ENCODE measurements around the gene TMEM8B. TPM values are rescaled to one million over a fixed set of nuclear protein-coding genes. Genes with fewer than 3 reads are reported as not detected.

The TMEM8B gene
- total and polyA plus RNA-seq, 8 donors = 6.4 to 30.7 (median 26.4) TPM

DNA sequence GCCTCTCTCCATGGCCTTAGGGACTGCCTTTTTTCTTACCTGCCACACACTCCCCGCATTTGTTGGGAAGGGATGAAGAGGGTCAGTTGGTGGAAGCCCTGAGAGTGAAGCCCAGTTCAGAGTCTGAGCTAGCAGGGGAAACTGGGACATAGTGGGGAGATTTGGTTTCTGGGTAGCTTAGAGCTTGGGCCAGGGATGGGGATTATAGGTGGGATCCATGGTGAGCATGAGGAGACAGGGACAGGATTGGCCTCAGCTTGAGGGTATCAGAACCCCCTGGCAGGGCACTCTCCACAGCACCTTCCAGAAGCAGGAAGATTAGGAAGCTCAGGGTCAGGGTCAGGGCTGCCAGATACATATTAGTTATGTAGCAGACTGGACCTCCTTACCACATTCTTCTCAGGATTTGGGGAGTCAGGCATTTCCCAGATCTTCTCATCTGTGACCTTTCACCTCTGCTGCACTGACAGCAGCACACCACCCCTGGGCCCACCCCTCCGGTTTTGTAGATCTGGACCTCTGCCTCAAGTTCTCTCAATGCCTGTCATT is 23.3 kb downstream of the TMEM8B start:
- Histone ChIP-seq H3K27ac (no peak overlapping the region), H3K9me3 (no peaks in the 10 kb centered on the region), H3K4me1 (peaks cover 0 to 3% of the 10 kb centered on the region in 2 donors), H3K36me3 (no peaks in the 10 kb centered on the region), H3K27me3 (peaks cover 0 to 82% of the 10 kb centered on the region in 2 donors), H3K4me3 (no peak overlapping the region)
- intact Hi-C loops (cut with DNase I) = no loop called here
- TF ChIP-seq, protein P1, sequence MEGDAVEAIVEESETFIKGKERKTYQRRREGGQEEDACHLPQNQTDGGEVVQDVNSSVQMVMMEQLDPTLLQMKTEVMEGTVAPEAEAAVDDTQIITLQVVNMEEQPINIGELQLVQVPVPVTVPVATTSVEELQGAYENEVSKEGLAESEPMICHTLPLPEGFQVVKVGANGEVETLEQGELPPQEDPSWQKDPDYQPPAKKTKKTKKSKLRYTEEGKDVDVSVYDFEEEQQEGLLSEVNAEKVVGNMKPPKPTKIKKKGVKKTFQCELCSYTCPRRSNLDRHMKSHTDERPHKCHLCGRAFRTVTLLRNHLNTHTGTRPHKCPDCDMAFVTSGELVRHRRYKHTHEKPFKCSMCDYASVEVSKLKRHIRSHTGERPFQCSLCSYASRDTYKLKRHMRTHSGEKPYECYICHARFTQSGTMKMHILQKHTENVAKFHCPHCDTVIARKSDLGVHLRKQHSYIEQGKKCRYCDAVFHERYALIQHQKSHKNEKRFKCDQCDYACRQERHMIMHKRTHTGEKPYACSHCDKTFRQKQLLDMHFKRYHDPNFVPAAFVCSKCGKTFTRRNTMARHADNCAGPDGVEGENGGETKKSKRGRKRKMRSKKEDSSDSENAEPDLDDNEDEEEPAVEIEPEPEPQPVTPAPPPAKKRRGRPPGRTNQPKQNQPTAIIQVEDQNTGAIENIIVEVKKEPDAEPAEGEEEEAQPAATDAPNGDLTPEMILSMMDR (IDR thresholded peaks at IDR 0.05) = no peak
- ATAC-seq (no peak), DNase-seq (no peak)

DNA sequence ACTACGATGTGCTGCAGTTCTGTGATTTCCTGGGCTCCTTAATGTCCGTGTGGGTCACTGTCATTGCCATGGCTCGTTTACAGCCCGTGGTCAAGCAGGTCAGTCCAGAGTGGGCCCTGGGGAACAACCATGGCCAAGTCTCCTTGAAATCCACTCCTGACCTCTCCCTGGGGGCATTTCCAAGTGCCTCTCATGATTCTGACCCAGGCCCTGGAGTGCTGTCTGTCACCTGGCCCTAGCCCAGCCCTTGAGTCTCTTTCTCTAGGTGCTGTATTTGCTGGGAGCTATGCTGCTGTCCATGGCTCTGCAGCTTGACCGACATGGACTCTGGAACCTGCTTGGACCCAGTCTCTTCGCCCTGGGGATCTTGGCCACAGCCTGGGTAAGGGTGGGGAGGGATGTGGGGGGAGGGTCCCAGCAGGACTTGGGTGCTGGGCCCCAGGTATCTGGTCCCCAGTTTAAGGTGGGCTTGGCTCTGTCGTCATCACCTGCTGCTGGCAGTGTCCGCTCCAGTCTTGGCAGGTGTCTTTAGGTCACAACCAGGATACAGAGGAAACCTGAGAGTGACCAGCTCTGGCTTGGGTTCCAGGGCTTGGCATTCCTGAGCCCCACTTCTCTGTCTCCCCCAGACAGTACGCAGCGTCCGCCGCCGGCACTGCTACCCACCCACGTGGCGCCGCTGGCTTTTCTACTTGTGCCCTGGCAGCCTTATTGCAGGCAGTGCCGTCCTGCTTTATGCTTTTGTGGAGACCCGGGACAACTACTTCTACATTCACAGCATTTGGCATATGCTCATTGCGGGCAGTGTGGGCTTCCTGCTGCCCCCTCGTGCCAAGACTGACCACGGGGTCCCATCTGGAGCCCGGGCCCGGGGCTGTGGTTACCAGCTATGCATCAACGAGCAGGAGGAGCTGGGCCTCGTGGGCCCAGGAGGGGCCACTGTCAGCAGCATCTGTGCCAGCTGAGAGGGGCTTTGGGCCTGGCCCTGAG is 24.1 kb downstream of the TMEM8B start:
- Histone ChIP-seq H3K4me3 (no peak overlapping the region), H3K27me3 (peaks cover 0 to 75% of the 10 kb centered on the region in 2 donors), H3K9me3 (no peaks in the 10 kb centered on the region), H3K36me3 (no peaks in the 10 kb centered on the region), H3K4me1 (peaks cover 0 to 3% of the 10 kb centered on the region in 2 donors), H3K27ac (no peak overlapping the region)
- ATAC-seq (no peak), DNase-seq (no peak)
- TF ChIP-seq, protein P1 (IDR thresholded peaks at IDR 0.05) = no peak
- intact Hi-C loops (cut with DNase I) = no loop called here

DNA sequence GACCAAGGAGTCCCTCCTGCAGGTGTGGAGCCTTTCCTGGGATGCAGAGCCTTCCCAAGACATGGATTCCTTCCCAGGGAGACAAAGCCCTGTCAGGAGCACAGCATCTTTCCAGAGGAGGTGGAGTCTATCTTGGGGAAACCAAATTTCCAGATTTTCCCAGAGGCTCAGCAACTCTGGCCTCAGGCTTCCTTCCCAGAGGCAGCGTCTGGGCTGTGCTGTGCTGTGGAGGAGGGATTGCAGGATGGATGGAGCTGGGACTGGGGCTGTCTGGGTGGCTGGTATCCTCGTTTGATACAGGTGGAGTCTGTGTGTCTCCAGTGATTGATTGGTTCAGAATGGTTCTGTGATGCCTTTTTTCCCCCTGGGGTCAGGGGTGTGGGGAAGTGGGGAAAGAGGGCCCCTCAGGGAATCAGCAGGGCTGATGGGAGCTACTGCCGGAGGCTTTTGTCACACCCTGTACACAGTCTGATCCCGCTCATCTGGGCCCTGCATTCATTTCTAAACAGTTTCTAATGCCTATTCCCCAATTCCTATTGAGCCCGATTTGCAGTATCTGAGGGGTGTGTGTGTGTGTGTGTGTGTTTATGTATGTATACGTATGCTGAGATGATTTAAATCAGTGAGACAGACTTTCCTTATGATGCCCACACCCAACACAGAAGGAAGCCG is 25.2 kb downstream of the TMEM8B start:
- Histone ChIP-seq H3K36me3 (no peaks in the 10 kb centered on the region), H3K27me3 (peaks cover 0 to 65% of the 10 kb centered on the region in 2 donors), H3K9me3 (no peaks in the 10 kb centered on the region), H3K27ac (no peak overlapping the region), H3K4me3 (no peak overlapping the region), H3K4me1 (peaks cover 0 to 3% of the 10 kb centered on the region in 2 donors)
- ATAC-seq (no peak), DNase-seq (no peak)
- TF ChIP-seq, protein P1 (IDR thresholded peaks at IDR 0.05) = no peak
- intact Hi-C loops (cut with DNase I) = no loop called here

DNA sequence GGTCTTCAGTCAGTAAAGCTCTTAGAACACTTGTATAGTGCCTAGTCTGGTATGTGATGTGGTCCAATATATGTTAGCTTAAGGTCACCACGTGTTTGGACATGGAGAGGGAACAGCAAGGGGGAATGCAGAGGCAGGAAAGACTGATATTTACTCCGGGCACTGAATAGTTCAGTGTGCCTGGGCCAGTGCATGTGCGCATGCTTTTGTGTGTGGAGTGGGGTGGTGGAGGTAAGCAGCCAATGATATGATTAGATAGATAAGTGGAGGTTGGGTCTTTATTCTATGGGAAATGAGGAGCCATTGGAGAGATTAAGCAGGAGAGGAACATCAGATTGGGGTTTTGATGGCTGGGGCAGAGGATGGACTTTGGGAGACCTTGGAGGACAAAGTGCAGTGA is 27.2 kb downstream of the TMEM8B start:
- Histone ChIP-seq H3K27ac (no peak overlapping the region), H3K4me3 (no peak overlapping the region), H3K4me1 (no peaks in the 10 kb centered on the region), H3K9me3 (no peaks in the 10 kb centered on the region), H3K36me3 (no peaks in the 10 kb centered on the region), H3K27me3 (peaks cover 0 to 62% of the 10 kb centered on the region in 2 donors)
- no peak for DNase-seq
- intact Hi-C loops (cut with DNase I) = no loop called here
- ATAC-seq = no peak
- TF ChIP-seq, protein P1 (IDR thresholded peaks at IDR 0.05) = no peak

DNA sequence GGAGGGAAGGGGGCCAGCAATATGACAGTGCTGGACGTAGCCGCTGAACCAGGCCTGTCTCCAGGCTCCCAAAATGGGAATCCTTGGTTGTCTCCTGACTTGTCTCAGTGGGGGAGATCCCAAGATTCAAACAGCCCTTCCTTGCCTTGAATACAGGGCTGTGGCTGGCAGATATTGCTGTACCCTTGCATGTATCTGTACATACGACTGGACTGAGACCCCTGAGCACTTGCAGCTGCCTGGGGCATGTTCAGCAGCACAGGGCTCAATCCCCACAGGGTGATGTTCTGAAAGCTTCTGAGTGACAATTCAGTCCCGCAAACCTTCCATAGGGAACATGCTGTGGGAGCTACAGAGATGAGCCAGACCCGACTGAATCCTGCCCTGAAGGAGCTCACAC is 27.9 kb downstream of the TMEM8B start:
- Histone ChIP-seq H3K4me3 (no peak overlapping the region), H3K9me3 (no peaks in the 10 kb centered on the region), H3K36me3 (no peaks in the 10 kb centered on the region), H3K27me3 (peaks cover 0 to 62% of the 10 kb centered on the region in 2 donors), H3K27ac (no peak overlapping the region), H3K4me1 (no peaks in the 10 kb centered on the region)
- TF ChIP-seq, protein P1 (IDR thresholded peaks at IDR 0.05) = no peak
- ATAC-seq (no peak), DNase-seq (no peak)
- intact Hi-C loops (cut with DNase I) = no loop called here
